ENCODE data around the gene PC. TPM values are rescaled to one million over a fixed set of nuclear protein-coding genes. Genes with fewer than 3 reads are reported as not detected.
"Not testable (repeated sequence)": the region's sequence is repeated elsewhere in the genome, so short reads cannot be mapped to it uniquely, and the experiment has no call there.

The PC gene
- total RNA-seq, 1 donor from 2014 or later = 8.6 TPM

DNA sequence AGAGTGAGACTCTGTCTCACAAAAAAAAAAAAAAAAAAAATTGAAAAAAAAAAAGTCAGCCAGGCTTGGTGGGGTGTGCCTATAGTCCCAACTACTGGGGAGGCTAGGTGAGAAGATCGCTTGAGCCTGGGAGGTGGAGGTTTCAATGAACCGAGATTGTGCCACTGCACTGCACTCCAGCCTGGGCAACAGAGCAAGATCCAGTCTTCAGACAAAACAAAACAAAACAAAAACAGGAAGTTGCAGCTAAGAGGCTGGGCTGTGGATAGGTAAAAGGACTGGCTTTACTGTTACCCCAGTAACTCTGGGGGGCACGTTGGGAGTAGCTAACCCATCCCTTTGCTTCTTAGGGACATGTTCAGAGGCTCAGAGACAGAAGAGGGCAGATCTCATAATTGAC lies 6.3 kb upstream of the PC start:
- intact Hi-C loops (cut with DNase I) = no loop called here
- DNase-seq = no peak
- ATAC-seq (ENCODE audit: poor library complexity) = no peak

DNA sequence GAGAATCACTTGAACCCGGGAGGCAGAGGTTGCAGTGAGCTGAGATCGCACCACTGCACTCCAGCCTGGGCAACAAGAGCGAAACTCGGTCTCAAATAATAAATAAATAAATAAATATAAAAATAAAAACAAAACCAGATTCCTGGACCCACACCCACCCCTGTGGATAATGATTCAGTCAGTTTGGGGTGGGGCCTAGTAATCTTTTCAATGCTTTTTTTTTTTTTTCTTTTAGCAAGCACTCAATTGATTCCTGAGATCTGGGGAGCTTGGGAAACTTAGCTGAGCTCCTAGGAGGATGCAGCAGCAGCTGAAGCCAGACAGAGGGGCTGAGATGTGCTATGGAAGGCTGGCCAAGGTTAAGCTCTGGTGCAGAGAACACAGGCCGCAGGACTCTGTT lies 4.6 kb upstream of the PC start:
- no peak for DNase-seq
- ATAC-seq (ENCODE audit: poor library complexity) = no peak
- intact Hi-C loops (cut with DNase I) = no loop called here

DNA sequence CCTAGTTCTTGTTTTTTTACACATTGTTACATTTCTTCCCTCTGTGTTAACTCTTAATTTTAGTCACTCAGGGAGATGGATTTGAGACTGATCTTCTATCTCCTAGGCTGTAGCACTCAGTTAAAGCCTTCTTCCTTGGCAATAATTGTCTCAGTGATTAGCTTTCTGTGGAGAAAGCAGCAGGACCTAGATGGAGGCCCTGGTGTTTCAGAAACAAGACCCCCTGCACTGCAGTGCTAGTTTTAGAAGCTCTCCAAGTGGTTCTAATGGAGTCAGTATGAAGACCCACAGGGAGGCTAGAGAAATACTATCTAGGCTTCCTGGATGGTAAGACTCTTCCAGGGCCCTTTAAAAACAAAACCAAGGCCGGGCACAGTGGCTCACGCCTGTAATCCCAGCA lies 4.1 kb upstream of the PC start:
- no peak for DNase-seq
- intact Hi-C loops (cut with DNase I) = no loop called here
- ATAC-seq (ENCODE audit: poor library complexity) = no peak

- intact Hi-C loops (cut with DNase I) = not testable (repeated sequence)
Measured at GRCh38 chr11:66961691-66962213, 3.6 kb upstream of the PC start.

DNA sequence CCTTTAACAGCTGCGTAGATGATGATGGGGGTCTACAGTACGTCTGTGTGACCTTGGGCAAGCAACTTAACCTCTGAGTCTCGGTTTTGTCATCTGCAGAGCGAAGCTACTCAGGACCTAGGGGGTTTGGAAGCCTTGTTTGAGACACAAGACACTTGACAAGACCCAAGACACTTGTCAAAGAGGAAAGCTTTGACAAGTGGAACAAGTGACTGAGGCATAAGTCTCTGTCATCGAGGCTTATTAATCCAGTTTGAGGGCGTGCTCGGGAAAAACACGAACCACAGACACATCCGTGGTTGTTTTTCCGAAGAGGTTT lies 732 bp upstream of the PC start:
- ATAC-seq (ENCODE audit: poor library complexity) = no peak
- intact Hi-C loops (cut with DNase I) = no loop called here
- no peak for DNase-seq

More at GRCh38 chr11:66961691-66962213, 3.6 kb upstream of the PC start:
- not testable (repeated sequence) for DNase-seq; ATAC-seq (ENCODE audit: poor library complexity)

DNA sequence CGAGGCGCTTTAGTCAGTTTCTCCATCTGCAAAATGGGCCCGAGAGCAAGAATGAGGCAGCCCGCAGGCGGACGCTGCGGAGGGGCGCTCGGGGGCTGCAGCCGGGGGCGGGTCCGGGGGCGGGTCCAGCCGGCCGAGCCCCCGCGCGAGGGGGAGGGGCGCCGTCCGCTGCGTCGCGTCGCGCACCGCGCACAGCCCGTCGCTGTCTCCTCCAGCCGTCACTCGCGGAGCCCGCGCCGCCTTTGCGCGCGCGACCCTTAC lies 282 bp downstream of the PC start:
- DNase-seq = no peak
- intact Hi-C loops (cut with DNase I) = no loop called here
- peak; percentile 73 for ATAC-seq (ENCODE audit: poor library complexity)

- intact Hi-C loops (cut with DNase I) = no loop called here
- no peak for ATAC-seq (ENCODE audit: poor library complexity)
- DNase-seq = no peak
Measured at GRCh38 chr11:66956689-66957290, 1.4 kb downstream of the PC start.

DNA sequence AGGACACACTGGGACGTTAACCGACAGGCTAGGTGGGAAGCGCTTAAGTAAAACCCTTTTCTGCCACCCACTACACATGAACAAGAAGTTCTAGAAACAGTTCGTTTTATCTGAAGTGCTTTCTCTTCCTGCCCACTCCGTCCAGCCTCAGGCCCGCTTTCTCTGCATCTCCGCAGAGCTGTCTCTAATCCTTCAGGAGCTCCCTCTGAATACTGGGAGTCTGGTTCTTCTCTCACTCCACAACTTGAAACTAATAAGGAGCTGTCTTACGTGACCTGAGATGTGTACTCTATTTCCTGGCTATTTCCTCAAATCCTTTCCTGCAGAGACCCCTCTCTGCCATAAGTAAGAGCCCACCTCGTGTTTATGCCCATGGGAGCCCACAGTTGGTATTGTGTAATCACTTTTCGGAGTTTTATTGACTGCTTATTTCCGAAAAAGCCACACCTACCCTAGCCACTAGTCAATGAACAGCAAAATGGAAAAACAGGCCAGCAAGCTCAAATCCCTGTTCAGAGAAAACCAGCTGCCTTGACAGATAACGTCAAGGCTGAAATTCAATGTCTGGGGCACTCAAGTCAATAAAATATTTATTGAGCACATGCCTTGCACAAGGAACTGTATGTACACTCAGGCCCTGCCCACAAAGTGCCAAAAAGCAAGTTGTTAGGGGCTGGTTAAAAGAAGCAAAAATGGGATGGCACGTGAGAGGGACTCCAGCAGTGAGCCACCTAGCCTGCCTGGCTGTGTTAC lies 4.9 kb downstream of the PC start:
- DNase-seq = no peak
- intact Hi-C loops (cut with DNase I) = no loop called here

GRCh38 chr11:66951927-66952337 lies 6.3 kb downstream of the PC start:
- no peak for ATAC-seq (ENCODE audit: poor library complexity)
- intact Hi-C loops (cut with DNase I) = no loop called here
- no peak for DNase-seq

More for the DNA sequence above, 4.9 kb downstream of the PC start:
- ATAC-seq (ENCODE audit: poor library complexity) = no peak

DNA sequence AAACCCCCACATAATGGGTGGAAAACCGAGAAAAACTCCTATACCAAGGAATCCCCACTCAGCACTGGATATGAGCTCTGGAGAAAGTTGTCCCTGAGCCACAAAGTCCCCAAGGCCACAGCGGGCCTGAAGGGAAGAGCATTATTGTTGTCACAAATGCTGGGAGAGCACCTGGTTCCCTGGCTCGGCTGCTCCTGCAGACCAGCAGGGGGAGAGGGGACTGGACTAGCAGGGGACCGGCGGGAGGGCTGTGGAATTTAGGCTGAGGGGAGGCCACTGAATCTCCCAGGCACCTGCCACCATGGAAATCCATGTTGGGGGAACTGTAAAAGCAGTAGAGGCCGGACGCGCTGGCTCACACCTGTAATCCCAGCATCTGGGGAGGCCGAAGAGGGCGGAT lies 7.0 kb downstream of the PC start:
- intact Hi-C loops (cut with DNase I) = no loop called here

GRCh38 chr11:66950112-66950535 lies 8.1 kb downstream of the PC start:
- DNase-seq = no peak
- ATAC-seq (ENCODE audit: poor library complexity) = no peak
- intact Hi-C loops (cut with DNase I) = no loop called here

More for the DNA sequence above, 7.0 kb downstream of the PC start:
- no peak for DNase-seq
- no peak for ATAC-seq (ENCODE audit: poor library complexity)

- intact Hi-C loops (cut with DNase I) = no loop called here
- DNase-seq = no peak
- ATAC-seq (ENCODE audit: poor library complexity) = no peak
Measured at GRCh38 chr11:66938582-66939135, 19.5 kb downstream of the PC start.

GRCh38 chr11:66937193-66937733 lies 20.9 kb downstream of the PC start:
- ATAC-seq (ENCODE audit: poor library complexity) (no peak), DNase-seq (no peak)
- intact Hi-C loops (cut with DNase I) = no loop called here

DNA sequence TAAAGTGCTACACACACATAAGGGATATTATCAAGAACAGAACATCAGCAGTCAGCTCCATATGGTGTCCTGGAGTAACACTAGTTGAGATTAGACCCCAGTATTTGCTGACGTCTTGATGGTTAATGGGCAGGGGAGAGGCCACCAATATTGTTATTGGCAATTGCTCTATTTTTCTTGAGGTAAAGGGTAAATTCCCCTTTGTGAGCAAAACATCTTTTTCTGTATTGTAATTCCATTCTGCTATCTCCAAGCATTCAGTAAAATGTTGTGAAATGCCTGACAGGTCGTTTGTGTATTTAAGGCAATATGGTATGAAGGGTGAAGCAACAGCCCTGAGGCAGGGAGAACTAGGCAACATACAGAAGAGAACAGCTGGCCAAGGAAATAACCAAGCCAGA lies 21.9 kb downstream of the PC start:
- no peak for DNase-seq
- intact Hi-C loops (cut with DNase I) = no loop called here
- ATAC-seq (ENCODE audit: poor library complexity) = no peak

GRCh38 chr11:66934950-66935779 lies 23.0 kb downstream of the PC start:
- ATAC-seq (ENCODE audit: poor library complexity) (no peak), DNase-seq (no peak)
- intact Hi-C loops (cut with DNase I) = no loop called here

DNA sequence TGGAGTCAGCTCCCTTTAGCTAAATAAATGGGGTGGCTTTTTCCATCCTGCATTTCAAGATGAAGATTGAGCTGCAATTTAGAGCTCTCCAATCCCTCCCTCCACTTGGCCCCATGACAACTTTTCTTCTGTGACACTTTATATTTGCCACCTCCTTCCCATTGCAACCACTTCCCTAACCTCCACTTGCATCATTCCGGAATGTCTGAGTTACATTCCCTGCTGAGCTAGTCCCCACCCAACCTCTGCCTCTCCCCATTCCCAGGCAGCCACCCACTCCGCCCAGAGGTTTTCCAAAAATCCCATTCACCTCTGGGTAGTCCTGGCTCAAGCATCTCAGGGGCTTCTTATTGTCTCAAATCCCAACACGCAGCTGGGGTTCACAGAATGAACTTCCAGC lies 24.7 kb downstream of the PC start:
- ATAC-seq (ENCODE audit: poor library complexity) (no peak), DNase-seq (no peak)
- intact Hi-C loops (cut with DNase I) = no loop called here

DNA sequence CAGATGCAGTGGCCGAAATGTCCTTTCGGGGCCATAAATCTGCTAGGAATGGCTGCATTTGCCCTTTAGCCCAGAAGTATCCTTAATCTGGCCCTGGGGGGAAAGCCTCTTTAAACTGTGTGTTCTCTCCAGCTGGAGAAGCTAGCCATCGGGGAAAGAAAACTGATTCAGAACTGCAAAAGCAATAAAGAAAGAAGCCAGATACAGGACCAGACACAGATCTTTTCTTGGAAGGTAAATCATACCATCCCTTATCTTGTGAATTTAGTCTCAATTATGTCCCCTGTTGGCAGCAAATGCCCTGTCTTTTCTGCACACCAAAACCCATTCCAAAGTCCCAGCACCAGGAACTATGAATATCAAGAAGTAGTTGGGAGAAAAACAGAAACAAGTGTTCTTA lies 25.6 kb downstream of the PC start:
- DNase-seq = no peak
- intact Hi-C loops (cut with DNase I) = no loop called here
- ATAC-seq (ENCODE audit: poor library complexity) = no peak

DNA sequence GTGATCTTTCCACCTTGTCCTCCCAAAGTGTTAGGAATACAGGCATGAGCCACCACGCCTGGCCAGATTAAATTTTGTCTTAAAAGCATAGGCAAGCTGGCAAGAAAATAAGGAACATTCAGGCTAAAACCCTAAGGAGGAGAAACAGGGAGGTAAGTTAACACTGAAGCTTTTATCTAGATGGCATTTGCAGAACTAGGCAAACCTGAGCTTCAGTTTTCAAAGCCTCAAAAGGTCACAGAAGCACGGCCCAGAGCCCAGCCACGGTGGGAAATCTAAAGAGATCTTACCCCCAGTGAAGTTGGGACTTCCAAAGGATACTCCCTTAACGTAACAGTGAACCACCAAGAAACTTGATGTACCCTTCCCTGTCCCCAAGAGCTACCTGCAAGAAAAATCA lies 28.4 kb downstream of the PC start:
- no peak for DNase-seq
- intact Hi-C loops (cut with DNase I) = no loop called here
- no peak for ATAC-seq (ENCODE audit: poor library complexity)

DNA sequence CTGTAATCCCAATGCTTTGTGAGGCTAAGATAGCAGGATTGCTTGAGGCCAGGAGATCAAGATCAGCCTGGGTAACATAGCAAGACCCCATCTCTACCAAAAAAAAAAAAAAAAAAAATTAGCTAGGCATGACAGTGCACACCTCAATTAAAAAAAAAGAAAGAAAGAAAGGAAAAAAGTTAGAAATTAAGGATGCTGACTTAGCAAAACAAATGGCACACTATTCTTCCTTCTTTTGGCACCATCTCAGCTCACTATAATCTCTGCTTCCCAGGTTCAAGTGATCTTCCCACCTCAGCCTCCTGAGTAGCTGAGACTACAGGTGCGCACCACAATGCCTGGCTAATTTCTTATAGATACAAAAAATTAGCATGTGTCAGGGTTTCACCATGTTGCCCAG lies 33.9 kb downstream of the PC start:
- no peak for DNase-seq
- intact Hi-C loops (cut with DNase I) = no loop called here

More for the DNA sequence above, 33.9 kb downstream of the PC start:
- ATAC-seq (ENCODE audit: poor library complexity) = no peak
